GM19467 (cell line): ENCODE measurements around the gene IL27RA.

Experiments used
- ATAC-seq: cut with Tn5 transposase; IDR thresholded peaks from one replicate; pipeline ENCODE4 v1.9.1; 2021; ENCODE audit warnings: mild to moderate bottlenecking, moderate library complexity; ENCODE audit not compliant: unreplicated experiment

The IL27RA gene

DNA sequence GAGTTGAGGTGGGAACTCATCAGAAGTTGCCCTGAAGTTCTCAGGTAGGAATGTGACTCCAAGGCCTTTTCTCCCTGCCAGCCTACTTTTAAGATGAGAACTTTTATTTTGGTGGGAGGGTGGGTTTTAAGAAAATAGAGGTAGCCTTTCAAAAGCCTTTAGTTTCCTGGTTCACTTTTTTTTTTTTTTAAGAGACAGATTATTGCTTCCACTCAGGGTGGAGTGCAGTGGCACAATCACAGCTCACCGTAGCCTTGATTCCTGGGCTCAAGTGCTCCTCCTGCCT is 51.1 kb downstream of the IL27RA start:
- no peak for ATAC-seq

DNA sequence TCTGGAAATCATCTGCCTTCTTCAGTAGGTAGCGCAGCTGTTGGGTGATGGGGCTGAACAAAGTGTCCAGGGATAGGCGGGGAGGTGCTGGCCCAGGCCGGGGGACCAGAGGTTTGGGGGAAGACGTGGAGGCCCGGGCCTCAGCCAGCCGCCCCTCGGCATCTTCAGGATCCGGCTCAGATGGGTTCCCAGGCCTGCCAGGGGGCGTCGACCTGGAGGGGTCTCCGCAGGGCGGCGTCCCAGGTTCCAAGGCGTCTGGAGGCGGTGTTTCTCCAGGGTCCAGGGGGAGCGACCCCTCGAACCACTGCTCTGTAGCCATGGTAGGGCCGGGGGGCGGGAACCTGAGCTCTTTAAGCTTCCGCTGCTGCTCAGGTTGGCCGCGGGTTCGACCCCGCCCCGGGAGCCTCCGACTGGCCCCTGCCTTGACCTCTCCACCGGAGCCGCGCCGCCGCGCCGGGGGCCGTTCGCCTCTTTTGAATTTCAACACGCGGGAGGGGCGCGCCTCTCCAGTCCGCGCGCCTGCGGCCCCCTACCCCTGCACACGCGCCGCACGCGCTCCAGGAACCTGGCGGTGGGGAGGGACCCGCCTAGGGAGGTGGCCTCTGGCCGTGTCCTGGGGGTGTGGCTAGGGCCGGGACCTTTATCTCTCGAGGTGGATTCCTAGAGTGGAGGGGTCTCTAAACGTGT is 53.9 kb downstream of the IL27RA start, which contains the start of gene C19orf67:
Gene C19orf67, minus strand, starts transcription at position 475 of the 687 bp plus-strand sequence. Its CDS starts 156 bp downstream, at position 319.
- no peak for ATAC-seq

DNA sequence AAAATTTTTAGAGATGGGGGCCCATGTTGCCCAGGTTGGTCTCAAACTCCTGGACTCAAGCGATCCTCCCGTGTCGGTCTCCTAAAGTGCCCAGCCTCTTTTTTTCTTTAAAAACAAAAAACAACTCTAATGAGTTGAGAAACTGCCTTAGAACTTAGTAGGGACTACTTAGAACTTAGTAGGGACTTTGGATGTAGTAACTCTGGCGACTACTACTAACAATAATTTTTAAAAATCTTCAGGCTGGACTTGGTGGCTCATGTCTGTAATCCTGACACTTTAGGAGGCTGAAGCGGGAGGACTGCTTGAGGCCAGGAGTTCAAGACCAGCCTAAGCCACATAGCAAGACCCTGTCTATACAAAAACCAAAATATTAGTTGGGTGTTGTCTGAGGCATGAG is 54.5 kb downstream of the IL27RA start:
- no peak for ATAC-seq

DNA sequence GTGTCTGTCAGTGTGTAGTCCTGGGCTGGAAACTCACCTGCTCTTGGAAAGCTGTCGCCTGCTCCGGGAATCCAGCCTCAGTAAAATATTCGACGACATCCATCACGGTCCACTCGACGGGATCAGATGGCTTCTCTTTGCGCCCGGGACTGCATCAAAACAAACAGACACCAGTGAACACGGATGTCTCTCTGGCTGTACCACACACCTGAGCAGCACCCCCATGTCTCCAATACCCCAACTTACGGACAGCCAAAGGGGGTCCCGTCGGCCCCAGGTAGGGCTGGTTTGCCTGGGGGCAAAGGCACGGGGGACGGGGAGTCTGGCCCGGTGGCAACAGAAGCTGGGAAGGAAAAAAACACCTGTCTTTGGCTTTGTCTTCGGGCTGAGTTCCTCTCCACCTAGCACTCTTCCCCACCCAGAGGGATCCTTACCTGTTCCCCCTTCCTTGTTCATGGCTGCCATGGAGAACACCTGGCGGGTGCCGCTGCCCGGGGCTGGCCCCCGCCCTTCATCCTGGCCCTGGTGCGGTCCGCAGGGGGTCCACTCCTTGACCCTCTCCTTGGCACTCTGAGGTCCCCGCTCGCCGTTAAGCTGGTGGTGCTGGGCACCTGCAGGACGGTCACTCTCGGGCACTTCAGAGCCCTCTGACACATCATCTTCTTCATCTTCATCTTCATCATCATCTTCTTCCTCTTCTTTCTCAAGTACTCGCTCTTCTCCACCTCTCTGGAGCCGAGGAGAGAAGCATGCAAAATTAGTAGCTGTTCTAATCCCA is 57.3 kb downstream of the IL27RA start:
- no peak for ATAC-seq

DNA sequence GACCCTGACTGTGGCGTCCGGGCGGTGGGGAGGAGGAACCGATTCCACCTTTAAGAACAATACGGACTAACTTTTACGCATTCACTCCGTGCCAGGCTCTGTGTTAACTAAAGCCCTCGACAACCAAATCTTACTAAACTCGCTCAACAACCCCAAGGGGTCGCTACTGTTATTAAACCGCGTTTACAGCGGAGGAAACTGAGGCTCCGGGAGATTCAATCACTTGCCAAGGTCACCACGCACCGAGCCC is 57.8 kb downstream of the IL27RA start:
- no peak for ATAC-seq

DNA sequence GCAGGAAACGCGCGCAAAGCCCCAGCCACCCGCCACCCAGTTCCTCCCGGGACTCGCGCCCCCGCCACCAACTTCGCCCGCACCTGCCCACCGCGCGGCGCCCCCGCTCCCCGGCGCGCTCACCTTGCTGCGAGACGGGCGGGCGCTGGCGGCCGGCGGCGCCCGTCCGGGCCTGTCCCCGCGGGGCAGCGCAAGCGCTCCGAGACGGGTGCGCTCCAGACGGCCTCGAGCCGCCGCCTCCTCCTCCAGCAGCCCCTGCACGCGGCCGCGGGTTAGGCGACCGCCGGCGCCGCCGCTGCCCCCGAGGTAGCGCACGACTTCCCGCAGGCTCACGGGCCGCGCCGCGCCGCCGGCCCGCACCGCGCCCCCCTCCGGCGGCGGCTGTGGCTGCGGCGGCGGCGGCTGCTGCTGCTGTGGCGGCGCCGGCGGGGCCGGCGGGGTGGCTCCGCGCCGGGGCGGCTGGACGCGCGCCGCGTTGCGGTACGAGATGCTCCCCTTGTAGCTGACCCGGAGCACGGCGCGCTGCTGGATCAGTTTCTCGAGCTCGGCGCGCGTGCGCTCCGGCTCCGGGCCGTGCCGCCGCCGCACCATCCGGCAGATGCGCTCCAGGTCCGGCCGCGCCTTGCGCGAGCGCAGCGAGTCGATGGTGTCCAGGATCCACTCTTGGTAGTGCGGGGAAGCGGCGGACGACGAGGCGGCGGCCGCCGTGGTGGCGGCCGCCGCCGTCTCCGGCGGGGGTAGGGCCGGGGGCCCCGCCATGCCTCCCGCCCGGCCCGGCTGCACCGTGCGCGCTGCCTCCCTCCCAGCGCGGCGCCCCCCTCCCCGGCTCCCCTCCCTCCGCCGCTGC is 58.3 kb downstream of the IL27RA start:
- ATAC-seq: no peak

DNA sequence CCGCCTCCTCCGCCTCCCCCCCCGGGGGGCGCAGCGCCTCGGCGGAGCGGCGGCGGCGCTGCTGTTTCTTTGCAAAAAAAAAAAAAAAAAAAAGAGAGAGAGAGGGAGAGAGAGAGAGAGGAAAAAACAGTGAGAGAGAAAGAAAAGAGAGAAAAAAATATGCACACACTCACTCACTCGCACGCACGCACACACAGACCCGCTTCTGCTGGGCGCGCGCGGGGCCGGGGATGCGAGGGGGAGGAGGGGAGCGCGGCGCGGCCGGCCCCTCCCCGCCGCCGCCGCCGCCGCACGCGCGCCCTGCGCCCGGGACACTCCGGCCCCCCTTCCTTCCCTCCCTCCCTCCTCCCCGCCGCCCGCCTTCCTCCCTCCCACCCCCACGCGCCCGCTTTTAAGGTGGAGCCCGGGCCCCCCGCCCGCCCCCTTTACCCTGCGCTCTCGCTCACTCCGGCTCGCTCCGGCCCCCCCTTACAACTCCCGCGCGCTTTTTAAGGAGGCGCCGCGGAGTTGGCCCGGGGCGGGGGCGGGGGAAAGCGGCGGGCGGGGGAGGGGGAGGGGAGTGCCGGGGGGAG is 59.0 kb downstream of the IL27RA start, which contains the start of gene SAMD1:
Gene SAMD1, minus strand, starts transcription at position 243 of the 572 bp plus-strand sequence.
- peak; percentile 23 for ATAC-seq

DNA sequence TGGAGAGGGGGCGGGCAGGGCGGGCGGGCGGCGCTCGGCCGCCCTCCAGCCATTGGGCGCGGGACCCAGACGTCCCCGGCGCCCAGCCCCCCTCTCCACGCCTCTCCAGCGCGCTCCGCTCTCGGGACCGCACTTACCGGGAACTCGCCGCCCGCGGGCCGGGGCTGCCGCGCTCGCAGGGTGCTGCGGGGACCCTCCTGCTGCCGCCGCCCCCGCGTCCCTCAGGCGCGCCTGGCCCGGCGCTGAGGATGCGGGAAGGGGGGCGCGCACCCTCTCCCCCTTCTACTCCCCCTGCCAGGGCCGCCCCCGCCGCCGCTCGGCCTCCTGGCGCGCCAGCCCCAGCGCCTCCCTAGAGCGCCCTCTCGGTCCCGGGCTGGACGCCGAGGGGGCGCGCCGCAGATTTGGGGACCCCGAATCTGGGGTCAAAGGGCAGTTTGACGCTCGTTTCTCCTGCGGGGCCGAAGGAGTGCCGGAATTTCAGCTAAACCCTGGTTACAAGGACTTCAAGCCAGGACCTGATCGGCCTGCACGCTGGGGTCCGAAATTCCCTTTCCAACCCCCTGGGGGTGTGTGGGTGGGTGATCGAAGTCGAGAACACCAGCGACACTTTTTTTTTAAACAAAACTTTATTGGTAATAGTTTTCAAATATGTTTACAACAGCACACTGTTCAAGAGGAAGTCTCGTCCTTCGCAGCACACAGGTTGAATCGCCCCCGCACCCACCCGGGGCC is 59.7 kb downstream of the IL27RA start:
- ATAC-seq: peak; percentile 41

DNA sequence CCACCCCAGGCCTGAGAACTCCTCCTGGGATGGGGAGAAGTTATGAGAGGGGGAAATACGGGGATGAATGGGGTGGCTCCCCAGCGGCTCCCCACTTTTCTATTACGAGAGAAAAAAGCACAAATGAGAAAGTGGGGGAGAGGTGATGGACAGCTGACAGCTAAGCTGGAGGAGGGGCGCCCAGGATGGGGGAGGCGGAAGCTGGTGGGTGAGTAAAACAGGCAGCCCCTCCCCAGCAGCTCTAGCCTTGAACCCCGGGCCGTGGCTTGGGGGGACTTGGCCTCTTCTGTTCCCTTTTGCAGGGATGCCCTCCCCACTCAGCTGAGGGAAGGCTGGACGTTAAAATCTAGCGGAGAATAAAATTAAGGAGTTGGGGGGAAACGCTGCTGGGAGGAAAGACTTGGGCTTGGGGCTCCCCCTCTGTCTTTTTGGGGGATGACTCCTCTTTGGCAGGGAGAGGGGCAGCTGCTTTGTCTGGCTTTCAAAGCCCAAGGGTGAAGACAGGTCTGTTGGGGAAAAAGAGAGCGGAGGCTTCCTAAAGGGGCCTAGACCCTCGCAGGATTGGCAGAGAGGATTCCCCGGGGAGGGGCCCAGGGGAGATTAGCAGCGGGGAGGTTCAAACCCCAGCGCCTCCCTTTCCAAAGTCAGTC is 60.4 kb downstream of the IL27RA start:
- no peak for ATAC-seq

DNA sequence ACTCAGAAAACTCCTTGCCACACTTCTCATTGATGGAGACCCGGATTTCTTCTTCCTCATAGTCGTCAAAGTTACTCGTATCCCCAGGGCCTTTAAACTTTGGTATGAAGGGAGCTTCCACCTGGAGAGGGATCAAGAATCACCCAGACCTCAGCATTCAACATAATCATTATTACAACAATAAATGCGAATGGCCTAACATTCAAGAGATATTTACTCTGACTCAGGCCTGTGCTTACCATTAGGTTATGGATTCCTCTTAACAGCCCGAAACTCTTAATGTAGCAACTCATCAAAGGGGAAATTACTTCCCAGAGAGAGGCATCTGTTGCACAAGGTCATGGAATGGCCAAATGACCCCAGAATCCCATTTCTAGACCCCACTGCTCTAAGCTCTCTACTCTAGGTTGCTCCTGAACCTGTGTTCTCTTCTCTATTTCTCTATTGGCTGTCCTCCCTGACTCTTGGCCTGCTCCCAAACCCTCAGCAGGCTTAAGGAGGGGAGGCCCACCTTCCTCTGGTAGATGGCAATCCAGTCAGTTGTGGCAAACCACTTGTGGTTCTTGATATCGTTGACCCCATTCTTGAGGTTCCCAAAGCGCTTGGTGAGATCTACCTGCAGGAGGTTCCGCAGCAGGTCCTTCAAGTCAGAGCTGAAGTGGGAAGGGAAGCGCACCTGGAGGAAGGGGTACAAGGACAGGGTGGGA is 61.7 kb downstream of the IL27RA start:
- no peak for ATAC-seq

DNA sequence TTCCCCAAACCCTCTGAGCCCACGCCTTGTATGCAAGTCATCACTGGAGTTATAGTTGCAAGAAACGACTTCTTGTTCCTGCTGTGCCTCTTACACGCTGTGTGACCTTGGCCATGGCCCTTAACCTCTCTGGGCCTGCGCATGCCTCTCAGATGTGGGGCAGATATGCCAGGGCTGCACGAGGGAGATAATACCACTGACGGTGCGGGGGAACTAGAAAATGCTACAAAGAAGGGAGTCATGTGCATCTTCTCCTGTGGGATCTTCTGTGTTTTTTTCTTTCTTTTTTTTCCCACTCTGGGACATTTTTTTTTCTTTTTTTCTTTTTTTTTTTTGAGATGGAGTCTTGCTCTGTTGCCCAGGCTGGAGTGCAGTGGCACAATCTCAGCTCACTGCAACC is 63.3 kb downstream of the IL27RA start:
- ATAC-seq: no peak

DNA sequence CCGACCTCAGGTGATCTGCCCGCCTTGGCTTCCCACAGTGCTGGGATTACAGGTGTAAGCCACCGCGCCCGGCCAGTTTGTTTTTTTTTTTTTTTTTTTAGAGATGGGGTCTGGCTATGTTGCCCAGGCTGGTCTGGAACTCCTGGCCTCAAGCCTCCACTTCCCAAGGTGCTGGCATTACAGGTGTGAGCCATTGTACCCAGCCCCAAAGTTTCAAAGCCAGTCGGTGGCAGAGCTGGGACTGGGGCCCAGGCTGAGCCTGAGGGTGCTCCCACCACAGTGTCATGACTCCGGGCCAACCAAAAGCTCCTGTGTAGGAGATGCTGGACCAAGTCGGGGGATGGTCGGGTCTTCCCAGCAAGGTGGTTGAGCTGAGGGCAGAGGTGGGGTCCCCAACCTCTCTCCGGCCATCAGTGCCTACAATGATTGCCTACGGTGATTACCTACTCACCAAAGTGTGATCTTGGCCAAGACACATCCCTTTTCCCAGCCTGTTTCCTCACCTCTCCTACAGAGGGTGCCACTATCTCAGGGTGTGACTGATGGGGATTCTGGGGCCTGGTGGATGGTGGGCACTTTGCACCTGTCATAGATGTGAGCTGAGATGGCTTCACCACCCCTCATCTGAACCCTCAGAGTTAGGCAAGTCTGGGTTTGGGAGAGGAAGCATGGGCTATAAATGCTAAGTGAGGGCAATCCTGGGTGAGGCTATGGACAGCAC is 64.9 kb downstream of the IL27RA start:
- ATAC-seq: no peak

DNA sequence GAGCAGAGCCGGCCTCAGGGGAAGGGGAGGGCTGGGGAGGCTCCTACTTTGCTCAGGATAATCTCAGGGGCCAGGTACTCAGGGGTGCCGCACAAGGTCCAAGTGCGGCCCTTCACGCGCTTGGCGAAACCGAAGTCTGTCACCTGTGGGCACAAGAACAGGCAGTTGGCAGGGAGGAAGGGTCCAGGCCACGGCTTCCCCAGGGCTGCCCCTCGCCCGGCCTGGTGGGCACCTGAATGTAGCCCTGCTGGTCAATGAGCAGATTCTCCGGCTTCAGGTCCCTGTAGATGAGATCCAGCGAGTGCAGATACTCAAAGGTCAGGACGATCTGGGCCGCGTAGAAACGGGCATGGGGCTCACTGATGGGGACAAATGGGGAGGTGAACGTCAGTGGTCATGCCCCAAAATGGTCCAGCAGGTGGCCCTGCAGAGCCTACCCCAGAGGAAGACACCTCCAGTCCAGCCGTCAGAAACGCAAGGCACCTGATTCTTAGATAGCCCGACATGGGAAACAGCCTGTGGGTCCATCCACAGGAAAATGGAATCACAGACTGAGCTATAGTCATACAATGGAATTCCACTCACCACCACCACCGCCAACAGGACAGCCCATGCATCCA is 66.1 kb downstream of the IL27RA start:
- ATAC-seq: no peak

DNA sequence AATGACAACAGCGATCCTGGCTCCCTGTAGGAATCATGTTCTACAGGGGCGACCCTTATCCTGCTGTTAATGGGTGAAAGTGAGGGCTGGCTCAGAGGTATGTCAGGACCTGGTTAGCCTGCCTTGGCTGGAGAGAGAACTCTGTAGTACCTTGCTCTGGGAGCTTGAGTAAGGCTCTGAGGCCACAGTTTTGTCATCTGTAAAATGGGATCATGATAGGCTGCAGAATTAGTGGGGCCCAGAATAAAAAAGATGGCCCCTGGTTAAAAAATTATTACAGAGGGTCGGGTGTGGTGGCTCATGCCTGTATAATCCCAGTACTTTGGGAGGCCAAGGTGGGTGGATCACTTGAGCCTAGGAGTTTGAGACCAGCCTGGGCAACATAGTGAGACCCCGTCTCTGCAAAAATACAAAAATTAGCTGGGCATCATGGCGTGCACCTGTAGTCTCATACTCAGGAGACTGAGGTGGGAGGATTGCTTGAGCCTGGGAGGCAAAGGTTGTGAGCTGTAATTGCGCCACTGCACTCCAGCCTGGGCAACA is 69.5 kb downstream of the IL27RA start:
- no peak for ATAC-seq

DNA sequence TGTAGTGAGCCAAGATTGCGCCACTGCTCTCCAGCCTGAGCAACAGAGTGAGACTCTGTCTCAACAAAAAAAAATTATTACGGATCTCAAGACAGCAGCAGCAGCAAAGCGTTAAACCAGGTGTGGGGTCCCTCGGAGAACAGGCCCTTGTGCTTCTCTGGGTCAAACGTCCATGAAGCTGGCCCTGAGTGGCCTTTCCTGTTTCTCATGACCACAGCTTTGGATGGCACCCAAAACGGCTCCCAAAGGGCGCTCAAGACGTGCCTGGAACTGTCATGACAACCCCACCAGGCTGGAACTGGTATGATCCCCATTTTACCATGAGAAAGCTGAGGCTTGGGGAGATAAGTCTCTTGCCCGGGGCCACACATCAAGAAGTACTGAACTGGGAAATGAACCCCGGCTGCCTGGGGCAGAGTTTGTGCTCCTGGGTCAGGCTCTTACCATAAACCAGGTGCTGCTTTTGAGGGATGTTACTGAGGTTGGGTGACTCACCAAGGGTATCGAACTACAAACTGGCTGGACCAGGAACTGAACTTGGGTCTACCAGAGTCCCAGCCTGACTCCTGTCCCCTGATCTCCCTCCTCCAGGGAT is 70.6 kb downstream of the IL27RA start:
- no peak for ATAC-seq

DNA sequence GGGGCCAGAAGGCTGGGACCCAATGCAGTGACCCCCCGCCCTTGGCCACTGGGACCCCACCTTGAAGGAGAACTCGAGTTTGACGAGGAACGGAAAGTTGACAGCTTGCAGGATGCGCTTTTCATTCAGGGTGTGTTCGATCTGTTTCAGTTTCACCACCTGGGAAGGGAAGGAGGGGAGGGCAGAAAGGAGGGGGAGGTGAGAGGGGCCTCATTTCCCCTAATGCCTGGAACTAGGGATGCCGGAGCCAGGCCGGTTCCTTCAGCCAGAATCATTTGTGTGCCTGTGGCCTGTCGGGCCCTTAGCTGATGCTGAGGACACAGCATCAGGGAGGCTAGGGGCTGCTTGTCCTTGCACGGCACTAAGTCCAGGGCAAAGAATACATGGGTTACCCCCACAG is 71.2 kb downstream of the IL27RA start:
- no peak for ATAC-seq
